HepG2 (cell line): ENCODE data around the gene BIK. TPM values are rescaled to one million over a fixed set of nuclear protein-coding genes. Genes with fewer than 3 reads are reported as not detected.

Experiments
- BHLHE40 ChIP-seq: IDR thresholded peaks from 2 replicates; pipeline ENCODE4 v1.6.1; 2011; ENCODE audit warnings: low read length, improper control_type of control experiment
- DR1 ChIP-seq: sonication (generic); formaldehyde crosslinking; IDR thresholded peaks from 2 replicates; pipeline ENCODE4 v1.8.0; 2021; ENCODE audit warnings: mild to moderate bottlenecking, missing genetic modification reagents, inconsistent platforms
- ELF3 ChIP-seq: IDR thresholded peaks from 2 replicates; pipeline ENCODE4 v1.6.1; 2016; ENCODE audit warnings: missing genetic modification reagents, missing compliant biosample characterization
- HDAC2 ChIP-seq: sonication (generic); formaldehyde crosslinking; IDR thresholded peaks from 2 replicates; pipeline ENCODE4 v1.4.0; 2020; ENCODE audit warnings: missing genetic modification reagents
- HMG20A ChIP-seq: IDR thresholded peaks from 2 replicates; pipeline ENCODE4 v1.6.1; 2016; ENCODE audit warnings: borderline replicate concordance
- HNF4A ChIP-seq: sonication (generic); formaldehyde crosslinking; IDR thresholded peaks from 2 replicates; pipeline ENCODE4 v1.4.0; 2020; ENCODE audit warnings: missing genetic modification reagents
- HOXA3 ChIP-seq: sonication (generic); formaldehyde crosslinking; IDR thresholded peaks from 2 replicates; pipeline ENCODE4 v1.5.0; 2020; ENCODE audit warnings: missing genetic modification reagents
- KDM2A ChIP-seq: sonication (generic); formaldehyde crosslinking; IDR thresholded peaks from 2 replicates; pipeline ENCODE4 v1.4.0; 2020; ENCODE audit warnings: low read depth, missing genetic modification reagents, borderline replicate concordance
- NCOA2 ChIP-seq: sonication (generic); formaldehyde crosslinking; IDR thresholded peaks from 2 replicates; pipeline ENCODE4 v1.8.0; 2022; ENCODE audit warnings: inconsistent platforms
- RARA ChIP-seq: IDR thresholded peaks from 2 replicates; pipeline ENCODE4 v1.6.1; 2016; ENCODE audit warnings: missing genetic modification reagents, missing compliant biosample characterization
- SALL1 ChIP-seq: sonication (generic); formaldehyde crosslinking; IDR thresholded peaks from 2 replicates; pipeline ENCODE4 v1.8.0; 2022; ENCODE audit warnings: mild to moderate bottlenecking, missing genetic modification reagents
- TCF7 ChIP-seq: sonication (generic); IDR thresholded peaks from 2 replicates; pipeline ENCODE4 v1.6.1; 2016; ENCODE audit warnings: antibody characterized with exemption, low read depth
- ZNF253 ChIP-seq: sonication (generic); formaldehyde crosslinking; IDR thresholded peaks from 2 replicates; pipeline ENCODE4 v1.8.0; 2022; ENCODE audit warnings: mild to moderate bottlenecking, missing genetic modification reagents, borderline replicate concordance
- ZNF292 ChIP-seq: sonication (generic); formaldehyde crosslinking; IDR thresholded peaks from 2 replicates; pipeline ENCODE4 v1.8.1; 2022; ENCODE audit warnings: mild to moderate bottlenecking, low read depth, missing genetic modification reagents, borderline replicate concordance
- ZNF550 ChIP-seq: sonication (generic); formaldehyde crosslinking; IDR thresholded peaks from 2 replicates; pipeline ENCODE4 v1.4.0; 2020; ENCODE audit warnings: mild to moderate bottlenecking, missing genetic modification reagents, borderline replicate concordance
- polyA plus RNA-seq, 8 experiments: library from polyadenylated mRNA; depleted of rRNA in 3 of 8; stranded (reverse) in 7 of 8; unstranded in 1 of 8; fragments of >200 nt; fragmentation: Illumina TruSeq in 4 of 8; extraction: Trizol in 4 of 8; gene quantifications; 2 replicates each; pipeline versions ENCODE4 v1.2.1 to v1.2.3, GENCODE V29; 2011 to 2016; ENCODE audit warnings: low read depth in 4 of 8, missing spikeins in 1 of 8, mixed read lengths in 1 of 8; ENCODE audit not compliant: insufficient read depth in 1 of 8
- total RNA-seq, 5 experiments: library from RNA; depleted of rRNA; stranded (reverse); fragments of >200 nt; fragmentation: Illumina TruSeq; extraction: Trizol; gene quantifications; 2 replicates each; pipeline ENCODE4 v1.2.3, GENCODE V29; 2016; ENCODE audit warnings: low read depth in 1 of 5
- TF ChIP-seq, protein P1 (sequence below): sonication (generic); formaldehyde crosslinking; IDR thresholded peaks from 2 replicates; pipeline ENCODE4 v1.8.1; 2023; ENCODE audit warnings: mild to moderate bottlenecking, inconsistent platforms, moderate library complexity, missing genetic modification reagents, borderline replicate concordance
- TF ChIP-seq, protein P2 (sequence below): IDR thresholded peaks from 2 replicates; pipeline ENCODE4 v1.4.0; 2020; ENCODE audit warnings: mild to moderate bottlenecking, missing genetic modification reagents
- TF ChIP-seq, protein P3 (sequence below): sonication (generic); formaldehyde crosslinking; IDR thresholded peaks from 2 replicates; pipeline ENCODE4 v1.8.0; 2022; ENCODE audit warnings: missing genetic modification reagents, low read depth, mild to moderate bottlenecking, borderline replicate concordance
- TF ChIP-seq, protein P4 (sequence below): sonication (generic); formaldehyde crosslinking; IDR thresholded peaks from 2 replicates; pipeline ENCODE4 v1.8.0; 2022; ENCODE audit warnings: mild to moderate bottlenecking, missing genetic modification reagents
- TF ChIP-seq, protein P5 (sequence below): sonication (generic); formaldehyde crosslinking; IDR thresholded peaks from 2 replicates; pipeline ENCODE4 v1.4.0; 2020; ENCODE audit warnings: missing genetic modification reagents
- TF ChIP-seq, protein P6 (sequence below): sonication (generic); formaldehyde crosslinking; IDR thresholded peaks from 2 replicates; pipeline ENCODE4 v1.4.0; 2020; ENCODE audit warnings: missing genetic modification reagents

BIK gene
- total and polyA plus RNA-seq, 2 of the 13 experiments (the other 11 are each of a cell fraction or from before 2014, with no cell fraction given), result 0.54 to 0.80 TPM

DNA sequence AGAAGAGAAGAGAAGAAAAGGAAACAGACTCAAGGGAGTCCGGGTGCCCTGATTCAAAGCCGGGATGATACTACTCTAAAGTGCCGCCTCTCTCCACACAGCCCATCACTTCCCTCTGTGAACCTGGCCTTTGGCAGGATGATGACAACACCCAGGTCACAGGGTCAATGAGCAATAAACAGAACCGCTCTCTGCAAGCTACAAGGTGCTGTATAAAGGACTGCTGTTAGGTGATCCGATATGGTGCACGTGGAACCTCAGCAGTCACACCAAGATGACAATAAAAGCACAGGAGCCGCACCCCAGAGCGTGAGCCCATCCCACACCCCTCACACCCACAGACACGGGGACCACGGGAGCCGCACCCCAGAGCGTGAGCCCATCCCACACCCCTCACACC lies 32.0 kb upstream of the BIK start (continued):
- TF ChIP-seq, protein P1, sequence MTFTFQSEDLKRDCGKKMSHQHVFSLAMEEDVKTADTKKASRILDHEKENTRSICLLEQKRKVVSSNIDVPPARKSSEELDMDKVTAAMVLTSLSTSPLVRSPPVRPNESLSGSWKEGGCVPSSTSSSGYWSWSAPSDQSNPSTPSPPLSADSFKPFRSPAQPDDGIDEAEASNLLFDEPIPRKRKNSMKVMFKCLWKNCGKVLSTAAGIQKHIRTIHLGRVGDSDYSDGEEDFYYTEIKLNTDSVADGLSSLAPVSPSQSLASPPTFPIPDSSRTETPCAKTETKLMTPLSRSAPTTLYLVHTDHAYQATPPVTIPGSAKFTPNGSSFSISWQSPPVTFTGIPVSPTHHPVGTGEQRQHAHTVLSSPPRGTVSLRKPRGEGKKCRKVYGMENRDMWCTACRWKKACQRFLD, result no peak
- TF ChIP-seq ZNF292 (CRISPR knock-in tag), result peak; percentile 45; the same call in 1 of the 2 replicates
- TF ChIP-seq ZNF253 (CRISPR knock-in tag), result no peak
- TF ChIP-seq BHLHE40, result peak; percentile 21; the same call in 1 of the 2 replicates
- TF ChIP-seq NCOA2 (CRISPR knock-in tag), result peak; percentile 52
- TF ChIP-seq HOXA3 (CRISPR knock-in tag), result peak; percentile 47; the same call in 1 of the 2 replicates
- TF ChIP-seq HMG20A, result peak; percentile 85
- TF ChIP-seq RARA (CRISPR knock-in tag), result peak; percentile 83
- TF ChIP-seq DR1 (CRISPR knock-in tag), result no peak
- TF ChIP-seq TCF7, result peak; percentile 80
- TF ChIP-seq, protein P2, sequence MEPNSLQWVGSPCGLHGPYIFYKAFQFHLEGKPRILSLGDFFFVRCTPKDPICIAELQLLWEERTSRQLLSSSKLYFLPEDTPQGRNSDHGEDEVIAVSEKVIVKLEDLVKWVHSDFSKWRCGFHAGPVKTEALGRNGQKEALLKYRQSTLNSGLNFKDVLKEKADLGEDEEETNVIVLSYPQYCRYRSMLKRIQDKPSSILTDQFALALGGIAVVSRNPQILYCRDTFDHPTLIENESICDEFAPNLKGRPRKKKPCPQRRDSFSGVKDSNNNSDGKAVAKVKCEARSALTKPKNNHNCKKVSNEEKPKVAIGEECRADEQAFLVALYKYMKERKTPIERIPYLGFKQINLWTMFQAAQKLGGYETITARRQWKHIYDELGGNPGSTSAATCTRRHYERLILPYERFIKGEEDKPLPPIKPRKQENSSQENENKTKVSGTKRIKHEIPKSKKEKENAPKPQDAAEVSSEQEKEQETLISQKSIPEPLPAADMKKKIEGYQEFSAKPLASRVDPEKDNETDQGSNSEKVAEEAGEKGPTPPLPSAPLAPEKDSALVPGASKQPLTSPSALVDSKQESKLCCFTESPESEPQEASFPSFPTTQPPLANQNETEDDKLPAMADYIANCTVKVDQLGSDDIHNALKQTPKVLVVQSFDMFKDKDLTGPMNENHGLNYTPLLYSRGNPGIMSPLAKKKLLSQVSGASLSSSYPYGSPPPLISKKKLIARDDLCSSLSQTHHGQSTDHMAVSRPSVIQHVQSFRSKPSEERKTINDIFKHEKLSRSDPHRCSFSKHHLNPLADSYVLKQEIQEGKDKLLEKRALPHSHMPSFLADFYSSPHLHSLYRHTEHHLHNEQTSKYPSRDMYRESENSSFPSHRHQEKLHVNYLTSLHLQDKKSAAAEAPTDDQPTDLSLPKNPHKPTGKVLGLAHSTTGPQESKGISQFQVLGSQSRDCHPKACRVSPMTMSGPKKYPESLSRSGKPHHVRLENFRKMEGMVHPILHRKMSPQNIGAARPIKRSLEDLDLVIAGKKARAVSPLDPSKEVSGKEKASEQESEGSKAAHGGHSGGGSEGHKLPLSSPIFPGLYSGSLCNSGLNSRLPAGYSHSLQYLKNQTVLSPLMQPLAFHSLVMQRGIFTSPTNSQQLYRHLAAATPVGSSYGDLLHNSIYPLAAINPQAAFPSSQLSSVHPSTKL (CRISPR knock-in tag), result peak; percentile 75
- TF ChIP-seq HDAC2 (CRISPR knock-in tag), result peak; percentile 66
- peak; percentile 75 for TF ChIP-seq ELF3
- TF ChIP-seq, protein P3, sequence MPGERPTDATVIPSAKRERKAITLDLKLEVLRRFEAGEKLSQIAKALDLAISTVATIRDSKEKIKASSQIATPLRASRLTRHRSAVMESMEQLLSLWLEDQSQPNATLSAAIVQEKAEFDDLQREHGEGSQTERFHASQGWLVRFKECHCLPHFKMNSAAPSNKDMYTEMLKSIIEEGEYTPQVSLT (CRISPR knock-in tag), result no peak
- peak; percentile 74 for TF ChIP-seq HNF4A
- TF ChIP-seq SALL1 (CRISPR knock-in tag), result peak; percentile 59; the same call in 1 of the 2 replicates
- TF ChIP-seq ZNF550 (CRISPR knock-in tag), result no peak
- TF ChIP-seq, protein P4, sequence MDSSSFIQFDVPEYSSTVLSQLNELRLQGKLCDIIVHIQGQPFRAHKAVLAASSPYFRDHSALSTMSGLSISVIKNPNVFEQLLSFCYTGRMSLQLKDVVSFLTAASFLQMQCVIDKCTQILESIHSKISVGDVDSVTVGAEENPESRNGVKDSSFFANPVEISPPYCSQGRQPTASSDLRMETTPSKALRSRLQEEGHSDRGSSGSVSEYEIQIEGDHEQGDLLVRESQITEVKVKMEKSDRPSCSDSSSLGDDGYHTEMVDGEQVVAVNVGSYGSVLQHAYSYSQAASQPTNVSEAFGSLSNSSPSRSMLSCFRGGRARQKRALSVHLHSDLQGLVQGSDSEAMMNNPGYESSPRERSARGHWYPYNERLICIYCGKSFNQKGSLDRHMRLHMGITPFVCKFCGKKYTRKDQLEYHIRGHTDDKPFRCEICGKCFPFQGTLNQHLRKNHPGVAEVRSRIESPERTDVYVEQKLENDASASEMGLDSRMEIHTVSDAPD, result no peak
- TF ChIP-seq, protein P5, sequence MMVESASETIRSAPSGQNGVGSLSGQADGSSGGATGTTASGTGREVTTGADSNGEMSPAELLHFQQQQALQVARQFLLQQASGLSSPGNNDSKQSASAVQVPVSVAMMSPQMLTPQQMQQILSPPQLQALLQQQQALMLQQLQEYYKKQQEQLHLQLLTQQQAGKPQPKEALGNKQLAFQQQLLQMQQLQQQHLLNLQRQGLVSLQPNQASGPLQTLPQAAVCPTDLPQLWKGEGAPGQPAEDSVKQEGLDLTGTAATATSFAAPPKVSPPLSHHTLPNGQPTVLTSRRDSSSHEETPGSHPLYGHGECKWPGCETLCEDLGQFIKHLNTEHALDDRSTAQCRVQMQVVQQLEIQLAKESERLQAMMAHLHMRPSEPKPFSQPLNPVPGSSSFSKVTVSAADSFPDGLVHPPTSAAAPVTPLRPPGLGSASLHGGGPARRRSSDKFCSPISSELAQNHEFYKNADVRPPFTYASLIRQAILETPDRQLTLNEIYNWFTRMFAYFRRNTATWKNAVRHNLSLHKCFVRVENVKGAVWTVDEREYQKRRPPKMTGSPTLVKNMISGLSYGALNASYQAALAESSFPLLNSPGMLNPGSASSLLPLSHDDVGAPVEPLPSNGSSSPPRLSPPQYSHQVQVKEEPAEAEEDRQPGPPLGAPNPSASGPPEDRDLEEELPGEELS (CRISPR knock-in tag), result peak; percentile 84
- TF ChIP-seq, protein P6, sequence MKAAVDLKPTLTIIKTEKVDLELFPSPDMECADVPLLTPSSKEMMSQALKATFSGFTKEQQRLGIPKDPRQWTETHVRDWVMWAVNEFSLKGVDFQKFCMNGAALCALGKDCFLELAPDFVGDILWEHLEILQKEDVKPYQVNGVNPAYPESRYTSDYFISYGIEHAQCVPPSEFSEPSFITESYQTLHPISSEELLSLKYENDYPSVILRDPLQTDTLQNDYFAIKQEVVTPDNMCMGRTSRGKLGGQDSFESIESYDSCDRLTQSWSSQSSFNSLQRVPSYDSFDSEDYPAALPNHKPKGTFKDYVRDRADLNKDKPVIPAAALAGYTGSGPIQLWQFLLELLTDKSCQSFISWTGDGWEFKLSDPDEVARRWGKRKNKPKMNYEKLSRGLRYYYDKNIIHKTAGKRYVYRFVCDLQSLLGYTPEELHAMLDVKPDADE, result no peak
- TF ChIP-seq KDM2A (CRISPR knock-in tag), result 0 out of 2 replicates have a peak, but pooled peaks have one; percentile 26
